Breast epithelium (tissue), 4 donors: ENCODE measurements around the gene FAM89B. TPM values are rescaled to one million over a fixed set of nuclear protein-coding genes. Genes with fewer than 3 reads are reported as not detected.

Experiments used
- DNase-seq, 2 donors: peaks; one replicate each; pipeline ENCODE4 v3.0.0-alpha.2; 2019; ENCODE audit warnings: low spot score in 2 of 2
- H3K27ac ChIP-seq, 2 donors: fragments of 200-600 bp; sonication (generic) in 1 of 2; one replicate each; pipeline ENCODE4 v1.5.1; 2016 to 2019; ENCODE audit warnings: mild to moderate bottlenecking in 1 of 2
- H3K27me3 ChIP-seq, 2 donors: fragments of 200-600 bp; sonication (generic) in 1 of 2; one replicate each; pipeline versions ENCODE4 v1.5.1 to v1.6.0; 2017 to 2019; ENCODE audit warnings: control low read depth in 1 of 2, mild to moderate bottlenecking in 1 of 2
- H3K36me3 ChIP-seq: fragments of 200-600 bp; one replicate; pipeline ENCODE4 v1.5.1; 2019
- H3K4me1 ChIP-seq, 2 donors: fragments of 200-600 bp; sonication (generic); one replicate each; pipeline ENCODE4 v1.5.1; 2016 to 2019; ENCODE audit warnings: control low read depth in 1 of 2
- H3K4me3 ChIP-seq, 3 donors: fragments of 200-600 bp; sonication (generic); 1 replicate in 2 of 3; 2 replicates in 1 of 3; pipeline ENCODE4 v1.5.1; 2016 to 2019; ENCODE audit warnings: mild to moderate bottlenecking in 3 of 3, moderate library complexity in 2 of 3
- H3K9me3 ChIP-seq, 2 donors: fragments of 200-600 bp; sonication (generic) in 1 of 2; one replicate each; pipeline ENCODE4 v1.5.1; 2016 to 2019; ENCODE audit warnings: control low read depth in 1 of 2
- CTCF ChIP-seq, 3 donors: fragments of 450-650 bp; IDR thresholded peaks; one replicate each; pipeline ENCODE4 v1.5.1; 2016 to 2017; ENCODE audit warnings: antibody characterized with exemption in 3 of 3, mild to moderate bottlenecking in 3 of 3, moderate library complexity in 3 of 3
- POLR2A ChIP-seq: fragments of 450-650 bp; IDR thresholded peaks from one replicate; pipeline ENCODE4 v1.6.1; 2016; ENCODE audit warnings: antibody characterized with exemption, mild to moderate bottlenecking, moderate library complexity
- POLR2AphosphoS5 ChIP-seq, 3 donors: sonication (generic); formaldehyde crosslinking; IDR thresholded peaks; one replicate each; pipeline ENCODE4 v1.6.1; 2017; ENCODE audit warnings: antibody characterized with exemption in 3 of 3
- intact Hi-C: fragments of 100-400 bp; cut with DNase I; formaldehyde crosslinking; loops from one replicate; pipeline ENCODE4 v1.15.1; 2023; ENCODE audit warnings: low total_unique reads
- total RNA-seq, 3 donors: library from RNA; depleted of rRNA; stranded (reverse); fragments of >200 nt; gene quantifications; one replicate each; pipeline ENCODE4 v1.1.0, GENCODE V29; 2016

Gene FAM89B
- total RNA-seq, 3 donors from 2014 or later: 37.4 to 51.4 (median 40.8) TPM

GRCh38 chr11:65620666-65621065, 48.3 kb downstream of the FAM89B start:
- Histone ChIP-seq H3K27ac (no peak overlapping the region), H3K36me3 (peaks cover 3% of the 10 kb centered on the region), H3K27me3 (no peaks in the 10 kb centered on the region), H3K4me3 (no peak overlapping the region), H3K4me1 (peaks cover 0 to 9% of the 10 kb centered on the region in 2 donors), H3K9me3 (no peaks in the 10 kb centered on the region)
- TF ChIP-seq CTCF (IDR thresholded peaks at IDR 0.05): no peak
- no peak for TF ChIP-seq POLR2A
- no peak for TF ChIP-seq POLR2AphosphoS5 (IDR thresholded peaks at IDR 0.05)
- intact Hi-C loops: no loop called here
- DNase-seq: no peak

- TF ChIP-seq POLR2AphosphoS5 (IDR thresholded peaks at IDR 0.05): no peak
- TF ChIP-seq POLR2A: no peak
- TF ChIP-seq CTCF (IDR thresholded peaks at IDR 0.05): no peak
- no peak overlapping the region for H3K27ac ChIP-seq
- peaks cover 3% of the 10 kb centered on the region for H3K36me3 ChIP-seq
- no peak for DNase-seq
- H3K9me3 ChIP-seq: no peaks in the 10 kb centered on the region
- H3K4me1 ChIP-seq: peaks cover 0 to 9% of the 10 kb centered on the region in 2 donors
- H3K4me3 ChIP-seq: no peak overlapping the region
- intact Hi-C loops: no loop called here
- H3K27me3 ChIP-seq: no peaks in the 10 kb centered on the region
Measured at GRCh38 chr11:65621460-65621859, 49.1 kb downstream of the FAM89B start.

GRCh38 chr11:65622011-65622410, 49.7 kb downstream of the FAM89B start:
- no peaks in the 10 kb centered on the region for H3K9me3 ChIP-seq

GRCh38 chr11:65623177-65623576, 50.8 kb downstream of the FAM89B start:
- DNase-seq: no peak
- no peak overlapping the region for H3K4me3 ChIP-seq
- H3K27ac ChIP-seq: no peak overlapping the region
- H3K36me3 ChIP-seq: peaks cover 8% of the 10 kb centered on the region
- H3K27me3 ChIP-seq: no peaks in the 10 kb centered on the region
- TF ChIP-seq CTCF (IDR thresholded peaks at IDR 0.05) (no peak), POLR2A (no peak), POLR2AphosphoS5 (IDR thresholded peaks at IDR 0.05) (no peak)
- intact Hi-C loops: no loop called here
- H3K4me1 ChIP-seq: no peaks in the 10 kb centered on the region
- H3K9me3 ChIP-seq: no peaks in the 10 kb centered on the region

More at GRCh38 chr11:65622011-65622410, 49.7 kb downstream of the FAM89B start:
- Histone ChIP-seq H3K27ac (no peak overlapping the region), H3K27me3 (no peaks in the 10 kb centered on the region), H3K36me3 (peaks cover 3% of the 10 kb centered on the region), H3K4me1 (peaks cover 0 to 3% of the 10 kb centered on the region in 2 donors), H3K4me3 (no peak overlapping the region)
- DNase-seq: no peak
- intact Hi-C loops: no loop called here
- no peak for TF ChIP-seq POLR2A
- no peak for TF ChIP-seq CTCF (IDR thresholded peaks at IDR 0.05)

Other genes with a start within 250 kb of the FAM89B start
- gene DPF2, start 238.7 kb upstream of the FAM89B start, total RNA-seq: 10 to 100 TPM; 30.7 to 44.8 (median 39.7) TPM
- 1 to 10 TPM in 1 of 3 donors, under 1 TPM in 1, not detected in 1; 0.29 to 1.3 TPM for gene TIGD3, start 217.8 kb upstream of the FAM89B start, total RNA-seq
- gene SLC25A45, start 189.9 kb upstream of the FAM89B start, total RNA-seq: 1 to 10 TPM; 5.4 to 9.1 (median 6.6) TPM
- 10 to 100 TPM; 22.9 to 57.0 (median 49.0) TPM for gene FRMD8, start 185.9 kb upstream of the FAM89B start, total RNA-seq
- 100 to 1,000 TPM; 323 to 391 (median 351) TPM for gene NEAT1, start 149.7 kb upstream of the FAM89B start, total RNA-seq
- gene MALAT1, start 73.5 kb upstream of the FAM89B start, total RNA-seq: over 10,000 TPM; 14,217 to 22,312 (median 18,959) TPM
- 10 to 100 TPM; 74.1 to 83.4 (median 83.2) TPM for gene SCYL1, start 47.5 kb upstream of the FAM89B start, total RNA-seq
- 10 to 100 TPM; 63.0 to 98.9 (median 95.7) TPM for gene LTBP3, start 14.2 kb upstream of the FAM89B start, total RNA-seq
- 10 to 100 TPM; 48.9 to 60.0 (median 59.4) TPM for gene ZNRD2, start 2.1 kb upstream of the FAM89B start, total RNA-seq
- 10 to 100 TPM; 28.0 to 68.8 (median 33.4) TPM for gene EHBP1L1, start 3.5 kb downstream of the FAM89B start, total RNA-seq
- gene KCNK7, start 23.3 kb downstream of the FAM89B start, total RNA-seq: 1 to 10 TPM in 1 of 3 donors, under 1 TPM in 2; 0.33 to 2.2 (median 0.80) TPM
- 10 to 100 TPM; 30.4 to 39.0 (median 36.7) TPM for gene MAP3K11, start 41.7 kb downstream of the FAM89B start, total RNA-seq
- gene PCNX3, start 43.2 kb downstream of the FAM89B start, total RNA-seq: 10 to 100 TPM; 13.4 to 21.0 (median 20.1) TPM
- 10 to 100 TPM; 18.2 to 27.9 (median 25.5) TPM for gene SIPA1, start 65.6 kb downstream of the FAM89B start, total RNA-seq
- gene RELA, start 90.4 kb downstream of the FAM89B start, total RNA-seq: 10 to 100 TPM; 45.0 to 57.7 (median 46.2) TPM
- gene KAT5, start 139.7 kb downstream of the FAM89B start, total RNA-seq: 10 to 100 TPM; 50.1 to 66.7 (median 61.3) TPM
- 100 to 1,000 TPM in 1 of 3 donors, 10 to 100 TPM in 2; 89.1 to 110 (median 99.8) TPM for gene RNASEH2C, start 148.3 kb downstream of the FAM89B start, total RNA-seq
- 10 to 100 TPM; 15.5 to 19.3 (median 17.6) TPM for gene AP5B1, start 208.4 kb downstream of the FAM89B start, total RNA-seq
- gene OVOL1, start 214.5 kb downstream of the FAM89B start, total RNA-seq: 1 to 10 TPM in 2 of 3 donors, not detected in 1; 3.6 to 5.1 TPM